HEK293 (cell line): ENCODE results near the gene PLIN4.
A peak's percentile ranks its signal among the peaks of the same experiment; 100 is the strongest.

Source experiments
- CTCF ChIA-PET: fragments of 350-600 bp; formaldehyde crosslinking; extraction: SDS; loops from one replicate; lab custom pipeline; 2021; ENCODE audit warnings: antibody characterized with exemption; lab: Yijun Ruan, JAX
- POLR2A ChIA-PET: fragments of 300-600 bp; formaldehyde crosslinking; extraction: SDS; loops from one replicate; lab custom pipeline; 2020; ENCODE audit warnings: antibody characterized with exemption, inconsistent platforms; lab: Yijun Ruan, JAX
- H3K27ac ChIP-seq: fragments of 200-500 bp; sonication (Bioruptor generic); 2 replicates; pipeline ENCODE4 v1.5.1; 2014; ENCODE audit warnings: low read depth, low read length, control low read depth, inconsistent platforms; ENCODE audit errors: extremely low read depth
- H3K36me3 ChIP-seq, 2 experiments: fragments of 200-500 bp in 1 of 2; sonication (Bioruptor generic) in 1 of 2; 1 replicate in 1 of 2; 2 replicates in 1 of 2; pipeline ENCODE4 v1.5.1; 2014 to 2017; ENCODE audit warnings: inconsistent platforms in 2 of 2, low read length in 2 of 2; ENCODE audit not compliant: control insufficient read depth in 2 of 2, insufficient read depth in 1 of 2
- H3K4me1 ChIP-seq: fragments of 200-500 bp; sonication (Bioruptor generic); 2 replicates; pipeline ENCODE4 v1.5.1; 2014; ENCODE audit warnings: mild to moderate bottlenecking, low read length, inconsistent platforms; ENCODE audit not compliant: control insufficient read depth, insufficient read depth
- H3K4me3 ChIP-seq: 2 replicates; pipeline ENCODE4 v1.5.1; 2011; ENCODE audit warnings: low read depth, mild to moderate bottlenecking, control low read depth, low read length, moderate library complexity
- H3K9me3 ChIP-seq: fragments of 200-500 bp; sonication (Bioruptor generic); 2 replicates; pipeline ENCODE4 v1.5.1; 2014; ENCODE audit warnings: low read depth, low read length, inconsistent platforms; ENCODE audit not compliant: control insufficient read depth, insufficient read depth
- GLI4 ChIP-seq: fragments of 450-650 bp; formaldehyde crosslinking; IDR thresholded peaks from 2 replicates; pipeline ENCODE4 v1.5.1; 2016; ENCODE audit warnings: missing biosample characterization, missing genetic modification characterization
- PRDM1 ChIP-seq: fragments of 450-650 bp; formaldehyde crosslinking; IDR thresholded peaks from 2 replicates; pipeline ENCODE4; 2016; ENCODE audit warnings: missing biosample characterization, missing genetic modification characterization
- ZBTB7A ChIP-seq: fragments of 450-650 bp; formaldehyde crosslinking; IDR thresholded peaks from 2 replicates; pipeline ENCODE4 v1.5.1; 2016; ENCODE audit warnings: low read depth, missing biosample characterization, missing genetic modification characterization
- ZEB2 ChIP-seq: fragments of 450-650 bp; formaldehyde crosslinking; IDR thresholded peaks from 2 replicates; pipeline ENCODE4 v1.5.1; 2016; ENCODE audit warnings: missing biosample characterization, missing genetic modification characterization
- ZNF214 ChIP-seq: fragments of 450-650 bp; formaldehyde crosslinking; IDR thresholded peaks from 2 replicates; pipeline ENCODE4 v1.5.1; 2017; ENCODE audit warnings: missing biosample characterization, mild to moderate bottlenecking, missing genetic modification characterization, borderline replicate concordance
- ZNF221 ChIP-seq: fragments of 450-650 bp; formaldehyde crosslinking; IDR thresholded peaks from 2 replicates; pipeline ENCODE4 v1.5.1; 2017; ENCODE audit warnings: missing biosample characterization, missing genetic modification characterization, borderline replicate concordance
- ZNF274 ChIP-seq, 2 experiments: fragments of 200-500 bp in 1 of 2; fragments of 450-650 bp in 1 of 2; sonication (Bioruptor generic) in 1 of 2; formaldehyde crosslinking in 1 of 2; IDR thresholded peaks; 2 replicates each; pipeline versions ENCODE4 v1.5.1 to v1.6.1; 2014 to 2016; ENCODE audit warnings: borderline replicate concordance in 1 of 2, inconsistent platforms in 1 of 2, low read length in 1 of 2, missing biosample characterization in 1 of 2, missing genetic modification characterization in 1 of 2
- ZNF549 ChIP-seq: fragments of 450-650 bp; IDR thresholded peaks from 2 replicates; pipeline ENCODE4 v1.5.1; 2018; ENCODE audit warnings: missing biosample characterization, missing genetic modification characterization, mild to moderate bottlenecking, inconsistent platforms, moderate library complexity
- ZNF664 ChIP-seq: fragments of 450-650 bp; formaldehyde crosslinking; IDR thresholded peaks from 2 replicates; pipeline ENCODE4 v1.5.1; 2016; ENCODE audit warnings: missing biosample characterization, missing genetic modification characterization
- ZNF792 ChIP-seq: fragments of 450-650 bp; formaldehyde crosslinking; IDR thresholded peaks from 2 replicates; pipeline ENCODE4 v1.5.1; 2016; ENCODE audit warnings: missing biosample characterization, missing genetic modification characterization
- TF ChIP-seq, protein P1 (sequence below): fragments of 450-650 bp; formaldehyde crosslinking; IDR thresholded peaks from 2 replicates; pipeline ENCODE4 v1.5.1; 2016; ENCODE audit warnings: missing biosample characterization, missing genetic modification characterization
- TF ChIP-seq, protein P2 (sequence below): fragments of 450-650 bp; formaldehyde crosslinking; IDR thresholded peaks from 2 replicates; pipeline ENCODE4 v1.5.1; 2016; ENCODE audit warnings: missing biosample characterization, missing genetic modification characterization
- TF ChIP-seq, protein P3 (sequence below): fragments of 450-650 bp; formaldehyde crosslinking; IDR thresholded peaks from 2 replicates; pipeline ENCODE4 v1.5.1; 2016; ENCODE audit warnings: missing biosample characterization, missing genetic modification characterization
- TF ChIP-seq, protein P4 (sequence below): fragments of 450-650 bp; formaldehyde crosslinking; conservative IDR thresholded peaks from 2 replicates; pipeline ENCODE4 v1.5.1; 2016; ENCODE audit warnings: low read depth, missing biosample characterization, missing genetic modification characterization
- TF ChIP-seq, protein P5 (sequence below): sonication (generic); formaldehyde crosslinking; IDR thresholded peaks from 2 replicates; pipeline ENCODE4 v1.8.1; 2022; ENCODE audit warnings: mild to moderate bottlenecking, moderate library complexity, missing genetic modification reagents
- TF ChIP-seq, protein P6 (sequence below): fragments of 450-650 bp; formaldehyde crosslinking; optimal IDR thresholded peaks from 2 replicates; pipeline ENCODE3; 2016; ENCODE audit warnings: missing biosample characterization, mild to moderate bottlenecking, missing genetic modification characterization

The PLIN4 gene

DNA sequence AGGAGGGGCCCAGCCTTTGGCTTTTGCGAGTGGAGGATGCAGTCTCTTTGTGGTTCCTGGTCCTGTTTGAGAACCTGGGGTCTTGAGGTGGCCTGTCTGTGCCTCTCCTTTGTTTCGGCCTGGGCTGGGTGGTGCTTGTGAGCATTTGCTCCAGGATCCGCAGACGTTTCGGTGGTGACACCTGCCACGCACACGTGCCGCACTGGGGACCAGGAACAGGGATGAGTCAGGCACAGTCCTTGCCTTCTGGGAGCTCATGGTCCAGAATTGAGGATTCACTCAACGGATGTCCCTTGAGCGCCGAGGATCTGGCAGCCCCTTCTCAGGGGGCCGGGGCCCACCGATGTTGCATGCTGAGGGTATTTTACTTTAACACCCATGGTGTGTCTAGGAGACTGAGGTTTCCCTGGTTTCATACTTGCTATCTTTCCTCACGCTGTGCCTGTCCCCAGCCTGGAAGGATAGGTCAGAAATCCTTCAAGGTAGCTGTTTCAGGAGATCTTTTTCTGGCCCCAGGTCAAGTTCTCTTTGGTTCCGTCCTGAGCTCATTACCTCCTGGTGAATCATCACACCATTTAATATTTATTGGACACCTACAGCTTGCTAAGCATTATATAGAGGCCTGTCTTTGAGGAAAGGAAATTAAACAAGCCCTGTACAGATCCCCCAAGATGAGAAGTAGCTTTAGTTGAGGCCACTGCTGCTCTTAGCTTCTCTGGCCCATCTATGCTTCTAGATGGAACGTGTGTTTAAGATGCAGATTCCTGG is 41.1 kb downstream of the PLIN4 start:
- peaks cover 22 to 56% of the 10 kb centered on the region in 2 experiments for H3K36me3 ChIP-seq
- POLR2A ChIA-PET, result interaction anchor here (1.5 kb wide), 1 partner anchor 22 kb away, joined by 3 read pairs; no protein-coding TSS in a partner anchor
- peaks cover 3% of the 10 kb centered on the region; the same call in 1 of the 2 replicates for H3K4me1 ChIP-seq
- H3K27ac ChIP-seq, result peak overlapping the region; percentile 28; the same call in 1 of the 2 replicates
- CTCF ChIA-PET, result interaction anchor here (0.6 kb wide), 1 partner anchor 47 kb away, joined by 3 read pairs; no protein-coding TSS in a partner anchor
- no peaks in the 10 kb centered on the region for H3K9me3 ChIP-seq
- H3K4me3 ChIP-seq, result no peak overlapping the region
- TF ChIP-seq, protein P1, sequence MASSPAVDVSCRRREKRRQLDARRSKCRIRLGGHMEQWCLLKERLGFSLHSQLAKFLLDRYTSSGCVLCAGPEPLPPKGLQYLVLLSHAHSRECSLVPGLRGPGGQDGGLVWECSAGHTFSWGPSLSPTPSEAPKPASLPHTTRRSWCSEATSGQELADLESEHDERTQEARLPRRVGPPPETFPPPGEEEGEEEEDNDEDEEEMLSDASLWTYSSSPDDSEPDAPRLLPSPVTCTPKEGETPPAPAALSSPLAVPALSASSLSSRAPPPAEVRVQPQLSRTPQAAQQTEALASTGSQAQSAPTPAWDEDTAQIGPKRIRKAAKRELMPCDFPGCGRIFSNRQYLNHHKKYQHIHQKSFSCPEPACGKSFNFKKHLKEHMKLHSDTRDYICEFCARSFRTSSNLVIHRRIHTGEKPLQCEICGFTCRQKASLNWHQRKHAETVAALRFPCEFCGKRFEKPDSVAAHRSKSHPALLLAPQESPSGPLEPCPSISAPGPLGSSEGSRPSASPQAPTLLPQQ (tag by site-specific recombination), result 0 out of 2 replicates have a peak, but pooled peaks have one; percentile 26
- no peak for TF ChIP-seq ZNF274 (IDR thresholded peaks at IDR 0.05; ENCODE audit: low read length)
- no peak for TF ChIP-seq ZNF274 (tag by site-specific recombination; IDR thresholded peaks at IDR 0.05; ENCODE audit: borderline replicate concordance)
- no peak for TF ChIP-seq GLI4

DNA sequence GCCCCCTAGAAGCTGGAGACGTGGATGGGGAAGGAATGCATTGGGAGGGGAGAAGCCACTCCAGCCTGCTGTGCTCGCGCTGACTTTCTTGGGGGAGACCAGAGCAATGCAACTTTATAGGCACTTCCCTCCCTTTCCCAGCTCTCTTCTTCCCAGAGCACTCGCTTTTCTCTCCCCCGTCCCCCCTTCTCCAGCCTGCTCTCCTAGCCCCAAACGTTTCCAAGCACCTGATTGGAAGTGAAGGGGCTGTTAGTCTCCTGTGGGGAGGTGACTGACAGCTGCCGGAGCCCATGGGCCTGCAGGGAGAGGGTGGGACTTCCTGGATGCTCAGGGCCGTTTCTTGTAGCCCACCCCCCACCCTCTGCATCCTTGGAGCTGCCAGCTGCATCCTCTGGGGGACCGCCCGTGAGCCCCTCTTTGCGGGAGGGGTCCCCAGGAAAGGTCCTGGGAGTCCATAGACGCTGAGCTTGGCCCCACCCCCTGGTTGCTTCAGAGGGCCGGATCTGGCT is 43.7 kb downstream of the PLIN4 start:
- Histone ChIP-seq H3K4me1 (peaks cover 3% of the 10 kb centered on the region; the same call in 1 of the 2 replicates), H3K4me3 (peak overlapping the region; percentile 85), H3K36me3 (peaks cover 20 to 43% of the 10 kb centered on the region in 2 experiments), H3K27ac (peak overlapping the region; percentile 73), H3K9me3 (no peaks in the 10 kb centered on the region)
- POLR2A ChIA-PET, result interaction anchor here (1.0 to 1.1 kb wide), 2 partner anchors 20 to 84 kb away, joined by 3 read pairs; no protein-coding TSS in a partner anchor
- CTCF ChIA-PET, result interaction anchor here (0.5 to 0.6 kb wide), 2 partner anchors 30 to 241 kb away, joined by 3 read pairs; no protein-coding TSS in a partner anchor
- TF ChIP-seq, protein P2, sequence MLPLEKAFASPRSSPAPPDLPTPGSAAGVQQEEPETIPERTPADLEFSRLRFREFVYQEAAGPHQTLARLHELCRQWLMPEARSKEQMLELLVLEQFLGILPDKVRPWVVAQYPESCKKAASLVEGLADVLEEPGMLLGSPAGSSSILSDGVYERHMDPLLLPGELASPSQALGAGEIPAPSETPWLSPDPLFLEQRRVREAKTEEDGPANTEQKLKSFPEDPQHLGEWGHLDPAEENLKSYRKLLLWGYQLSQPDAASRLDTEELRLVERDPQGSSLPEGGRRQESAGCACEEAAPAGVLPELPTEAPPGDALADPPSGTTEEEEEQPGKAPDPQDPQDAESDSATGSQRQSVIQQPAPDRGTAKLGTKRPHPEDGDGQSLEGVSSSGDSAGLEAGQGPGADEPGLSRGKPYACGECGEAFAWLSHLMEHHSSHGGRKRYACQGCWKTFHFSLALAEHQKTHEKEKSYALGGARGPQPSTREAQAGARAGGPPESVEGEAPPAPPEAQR (tag by site-specific recombination), result no peak
- TF ChIP-seq, protein P3, sequence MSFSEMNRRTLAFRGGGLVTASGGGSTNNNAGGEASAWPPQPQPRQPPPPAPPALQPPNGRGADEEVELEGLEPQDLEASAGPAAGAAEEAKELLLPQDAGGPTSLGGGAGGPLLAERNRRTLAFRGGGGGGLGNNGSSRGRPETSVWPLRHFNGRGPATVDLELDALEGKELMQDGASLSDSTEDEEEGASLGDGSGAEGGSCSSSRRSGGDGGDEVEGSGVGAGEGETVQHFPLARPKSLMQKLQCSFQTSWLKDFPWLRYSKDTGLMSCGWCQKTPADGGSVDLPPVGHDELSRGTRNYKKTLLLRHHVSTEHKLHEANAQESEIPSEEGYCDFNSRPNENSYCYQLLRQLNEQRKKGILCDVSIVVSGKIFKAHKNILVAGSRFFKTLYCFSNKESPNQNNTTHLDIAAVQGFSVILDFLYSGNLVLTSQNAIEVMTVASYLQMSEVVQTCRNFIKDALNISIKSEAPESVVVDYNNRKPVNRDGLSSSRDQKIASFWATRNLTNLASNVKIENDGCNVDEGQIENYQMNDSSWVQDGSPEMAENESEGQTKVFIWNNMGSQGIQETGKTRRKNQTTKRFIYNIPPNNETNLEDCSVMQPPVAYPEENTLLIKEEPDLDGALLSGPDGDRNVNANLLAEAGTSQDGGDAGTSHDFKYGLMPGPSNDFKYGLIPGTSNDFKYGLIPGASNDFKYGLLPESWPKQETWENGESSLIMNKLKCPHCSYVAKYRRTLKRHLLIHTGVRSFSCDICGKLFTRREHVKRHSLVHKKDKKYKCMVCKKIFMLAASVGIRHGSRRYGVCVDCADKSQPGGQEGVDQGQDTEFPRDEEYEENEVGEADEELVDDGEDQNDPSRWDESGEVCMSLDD (tag by site-specific recombination), result 0 out of 2 replicates have a peak, but pooled peaks have one; percentile 33
- TF ChIP-seq PRDM1 (tag by site-specific recombination) (peak; percentile 94), ZNF221 (tag by site-specific recombination) (no peak), ZNF664 (tag by site-specific recombination) (no peak), ZNF214 (tag by site-specific recombination) (no peak), ZEB2 (0 out of 2 replicates have a peak, but pooled peaks have one; percentile 3), ZNF792 (tag by site-specific recombination) (no peak), ZNF549 (tag by site-specific recombination) (no peak), ZBTB7A (tag by site-specific recombination) (0 out of 2 replicates have a peak, but pooled peaks have one; percentile 7)
- TF ChIP-seq, protein P4, sequence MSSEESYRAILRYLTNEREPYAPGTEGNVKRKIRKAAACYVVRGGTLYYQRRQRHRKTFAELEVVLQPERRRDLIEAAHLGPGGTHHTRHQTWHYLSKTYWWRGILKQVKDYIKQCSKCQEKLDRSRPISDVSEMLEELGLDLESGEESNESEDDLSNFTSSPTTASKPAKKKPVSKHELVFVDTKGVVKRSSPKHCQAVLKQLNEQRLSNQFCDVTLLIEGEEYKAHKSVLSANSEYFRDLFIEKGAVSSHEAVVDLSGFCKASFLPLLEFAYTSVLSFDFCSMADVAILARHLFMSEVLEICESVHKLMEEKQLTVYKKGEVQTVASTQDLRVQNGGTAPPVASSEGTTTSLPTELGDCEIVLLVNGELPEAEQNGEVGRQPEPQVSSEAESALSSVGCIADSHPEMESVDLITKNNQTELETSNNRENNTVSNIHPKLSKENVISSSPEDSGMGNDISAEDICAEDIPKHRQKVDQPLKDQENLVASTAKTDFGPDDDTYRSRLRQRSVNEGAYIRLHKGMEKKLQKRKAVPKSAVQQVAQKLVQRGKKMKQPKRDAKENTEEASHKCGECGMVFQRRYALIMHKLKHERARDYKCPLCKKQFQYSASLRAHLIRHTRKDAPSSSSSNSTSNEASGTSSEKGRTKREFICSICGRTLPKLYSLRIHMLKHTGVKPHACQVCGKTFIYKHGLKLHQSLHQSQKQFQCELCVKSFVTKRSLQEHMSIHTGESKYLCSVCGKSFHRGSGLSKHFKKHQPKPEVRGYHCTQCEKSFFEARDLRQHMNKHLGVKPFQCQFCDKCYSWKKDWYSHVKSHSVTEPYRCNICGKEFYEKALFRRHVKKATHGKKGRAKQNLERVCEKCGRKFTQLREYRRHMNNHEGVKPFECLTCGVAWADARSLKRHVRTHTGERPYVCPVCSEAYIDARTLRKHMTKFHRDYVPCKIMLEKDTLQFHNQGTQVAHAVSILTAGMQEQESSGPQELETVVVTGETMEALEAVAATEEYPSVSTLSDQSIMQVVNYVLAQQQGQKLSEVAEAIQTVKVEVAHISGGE (tag by site-specific recombination), result peak; percentile 30; the same call in 1 of the 2 replicates
- TF ChIP-seq, protein P5, sequence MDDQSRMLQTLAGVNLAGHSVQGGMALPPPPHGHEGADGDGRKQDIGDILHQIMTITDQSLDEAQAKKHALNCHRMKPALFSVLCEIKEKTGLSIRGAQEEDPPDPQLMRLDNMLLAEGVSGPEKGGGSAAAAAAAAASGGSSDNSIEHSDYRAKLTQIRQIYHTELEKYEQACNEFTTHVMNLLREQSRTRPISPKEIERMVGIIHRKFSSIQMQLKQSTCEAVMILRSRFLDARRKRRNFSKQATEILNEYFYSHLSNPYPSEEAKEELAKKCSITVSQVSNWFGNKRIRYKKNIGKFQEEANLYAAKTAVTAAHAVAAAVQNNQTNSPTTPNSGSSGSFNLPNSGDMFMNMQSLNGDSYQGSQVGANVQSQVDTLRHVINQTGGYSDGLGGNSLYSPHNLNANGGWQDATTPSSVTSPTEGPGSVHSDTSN, result peak; percentile 91
- TF ChIP-seq, protein P6, sequence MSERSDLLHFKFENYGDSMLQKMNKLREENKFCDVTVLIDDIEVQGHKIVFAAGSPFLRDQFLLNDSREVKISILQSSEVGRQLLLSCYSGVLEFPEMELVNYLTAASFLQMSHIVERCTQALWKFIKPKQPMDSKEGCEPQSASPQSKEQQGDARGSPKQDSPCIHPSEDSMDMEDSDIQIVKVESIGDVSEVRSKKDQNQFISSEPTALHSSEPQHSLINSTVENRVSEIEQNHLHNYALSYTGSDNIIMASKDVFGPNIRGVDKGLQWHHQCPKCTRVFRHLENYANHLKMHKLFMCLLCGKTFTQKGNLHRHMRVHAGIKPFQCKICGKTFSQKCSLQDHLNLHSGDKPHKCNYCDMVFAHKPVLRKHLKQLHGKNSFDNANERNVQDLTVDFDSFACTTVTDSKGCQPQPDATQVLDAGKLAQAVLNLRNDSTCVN, result peak; percentile 14
